HCT116 (cell line): ENCODE measurements around the gene FLOT1. TPM values are rescaled to one million over a fixed set of nuclear protein-coding genes. Genes with fewer than 3 reads are reported as not detected.

ENCODE experiments used
- ATAC-seq: fragments of 200-7000 bp; cut with Tn5 transposase; 2 replicates; pipeline ENCODE4 v1.9.1; 2020; ENCODE audit warnings: mild to moderate bottlenecking, moderate library complexity
- BruUV-seq: library from RNA; stranded (reverse); fragments of 400-500 nt; replicated peaks from 2 replicates; lab custom pipeline; 2021; lab: Mats Ljungman, UMichigan
- CTCF ChIA-PET: fragments of 300-600 bp; sonication (Branson Sonifier 250); formaldehyde crosslinking; loops from one replicate; lab custom pipeline; 2021; ENCODE audit warnings: antibody characterized with exemption; lab: Charles Lee
- POLR2A ChIA-PET: fragments of 300-600, 350-600 bp; sonication (Branson Sonifier 250); formaldehyde crosslinking; loops from one replicate; lab custom pipeline; 2021; ENCODE audit warnings: antibody characterized with exemption; lab: Charles Lee
- RAD21 ChIA-PET, 2 experiments: fragments of 300-600 bp; sonication (Branson Sonifier 250); formaldehyde crosslinking; loops; one replicate each; lab custom pipeline; 2023; ENCODE audit warnings: low total read pairs in 2 of 2; ENCODE audit not compliant: uncharacterized antibody in 2 of 2, unreplicated experiment in 2 of 2, low non-redundant PET in 1 of 2; lab: Charles Lee
- DNase-seq: peaks from one replicate; pipeline ENCODE4 v3.0.0-alpha.2; 2010; ENCODE audit warnings: low read depth, low spot score
- H2AFZ ChIP-seq: fragments of 200-600 bp; shearing (Covaris generic), sonication (generic); 2 replicates; pipeline ENCODE4 v1.6.1; 2017; ENCODE audit warnings: low read depth, mixed run types, mixed read lengths, antibody characterized with exemption, low read length; ENCODE audit not compliant: poor library complexity, severe bottlenecking
- H3K27ac ChIP-seq: 2 replicates; pipeline ENCODE4 v1.5.1; 2012; ENCODE audit warnings: low read depth, low read length
- H3K27me3 ChIP-seq: fragments of 200-600 bp; sonication (generic); 2 replicates; pipeline ENCODE4 v1.6.1; 2016; ENCODE audit warnings: mixed run types, low read length, mixed read lengths; ENCODE audit not compliant: insufficient read depth
- H3K36me3 ChIP-seq, 2 experiments: fragments of 200-500 bp in 1 of 2; fragments of 200-600 bp in 1 of 2; sonication (Bioruptor generic) in 1 of 2; sonication (generic) in 1 of 2; 2 replicates each; pipeline versions ENCODE4 v1.5.1 to v1.6.1; 2014 to 2016; ENCODE audit warnings: low read length in 2 of 2, inconsistent platforms in 1 of 2, mixed read lengths in 1 of 2, mixed run types in 1 of 2; ENCODE audit not compliant: insufficient read depth in 2 of 2, control insufficient read depth in 1 of 2
- H3K4me1 ChIP-seq, 2 experiments: fragments of 200-600 bp in 1 of 2; sonication (generic) in 1 of 2; 2 replicates each; pipeline versions ENCODE4 v1.5.1 to v1.6.1; 2012 to 2017; ENCODE audit warnings: low read length in 2 of 2, inconsistent platforms in 1 of 2, mild to moderate bottlenecking in 1 of 2, mixed read lengths in 1 of 2, mixed run types in 1 of 2, moderate library complexity in 1 of 2; ENCODE audit not compliant: insufficient read depth in 2 of 2, control insufficient read depth in 1 of 2
- H3K4me2 ChIP-seq: fragments of 200-600 bp; sonication (generic); 2 replicates; pipeline ENCODE4 v1.6.1; 2017; ENCODE audit warnings: mixed run types, low read length, mixed read lengths
- H3K4me3 ChIP-seq, 2 experiments: fragments of 200-600 bp in 1 of 2; sonication (generic) in 1 of 2; replicated peaks in 1 of 2; 2 replicates each; pipeline ENCODE4 v1.5.1; 2011 to 2016; ENCODE audit warnings: low read length in 2 of 2, control low read depth in 1 of 2, low read depth in 1 of 2, mild to moderate bottlenecking in 1 of 2, mixed read lengths in 1 of 2, mixed run types in 1 of 2
- H3K79me2 ChIP-seq: fragments of 200-600 bp; sonication (generic); 2 replicates; pipeline ENCODE4 v1.6.1; 2017; ENCODE audit warnings: mild to moderate bottlenecking, mixed run types, low read length, moderate library complexity, mixed read lengths; ENCODE audit not compliant: insufficient read depth
- H3K9ac ChIP-seq: fragments of 200-600 bp; sonication (generic); 2 replicates; pipeline ENCODE4 v1.6.1; 2016; ENCODE audit warnings: low read length, mixed read lengths
- H3K9me2 ChIP-seq: fragments of 200-600 bp; sonication (generic), shearing (Covaris generic); 2 replicates; pipeline ENCODE4 v1.6.1; 2017; ENCODE audit warnings: mixed run types, mild to moderate bottlenecking, moderate library complexity; ENCODE audit not compliant: insufficient read depth
- H3K9me3 ChIP-seq, 2 experiments: fragments of 200-500 bp in 1 of 2; fragments of 200-600 bp in 1 of 2; sonication (Bioruptor generic) in 1 of 2; sonication (generic) in 1 of 2; 2 replicates each; pipeline ENCODE4 v1.6.1; 2014 to 2017; ENCODE audit warnings: low read length in 2 of 2, mixed read lengths in 2 of 2, inconsistent platforms in 1 of 2, low read depth in 1 of 2, mild to moderate bottlenecking in 1 of 2, mixed run types in 1 of 2, moderate library complexity in 1 of 2; ENCODE audit not compliant: control insufficient read depth in 1 of 2, insufficient read depth in 1 of 2
- H4K20me1 ChIP-seq: fragments of 200-600 bp; sonication (generic), shearing (Covaris generic); 2 replicates; pipeline ENCODE4 v1.6.1; 2017; ENCODE audit warnings: mixed run types, mild to moderate bottlenecking, moderate library complexity; ENCODE audit not compliant: insufficient read depth
- ATF3 ChIP-seq: IDR thresholded peaks from 2 replicates; pipeline ENCODE4 v1.6.1; 2012
- CBX3 ChIP-seq: IDR thresholded peaks from 2 replicates; pipeline ENCODE4 v1.6.1; 2012; ENCODE audit warnings: low read depth
- CEBPB ChIP-seq: IDR thresholded peaks from 2 replicates; pipeline ENCODE4 v1.6.1; 2012; ENCODE audit warnings: low read depth
- EGR1 ChIP-seq: IDR thresholded peaks from 2 replicates; pipeline ENCODE4 v1.6.1; 2012; ENCODE audit warnings: low read depth
- ELF1 ChIP-seq: IDR thresholded peaks from 2 replicates; pipeline ENCODE4 v1.6.1; 2012; ENCODE audit warnings: low read depth, borderline replicate concordance
- EZH2phosphoT487 ChIP-seq: fragments of 200-600 bp; IDR thresholded peaks from 2 replicates; pipeline ENCODE4 v1.6.1; 2018; ENCODE audit warnings: antibody characterized with exemption, borderline replicate concordance
- MAX ChIP-seq: IDR thresholded peaks from 2 replicates; pipeline ENCODE4 v1.6.1; 2012
- POLR2A ChIP-seq: IDR thresholded peaks from 2 replicates; pipeline ENCODE4 v1.7.0; 2011; ENCODE audit warnings: borderline replicate concordance; ENCODE audit not compliant: insufficient read depth, insufficient read length; ENCODE audit errors: extremely low read depth
- POLR2AphosphoS5 ChIP-seq: IDR thresholded peaks from 2 replicates; pipeline ENCODE4 v1.6.1; 2011; ENCODE audit warnings: mild to moderate bottlenecking, low read depth, low read length, moderate library complexity
- RAD21 ChIP-seq: IDR thresholded peaks from 2 replicates; pipeline ENCODE4 v1.6.1; 2012; ENCODE audit warnings: low read depth, mild to moderate bottlenecking
- REST ChIP-seq: IDR thresholded peaks from 2 replicates; pipeline ENCODE4 v1.6.1; 2012; ENCODE audit warnings: low read depth
- SP1 ChIP-seq: IDR thresholded peaks from 2 replicates; pipeline ENCODE4 v1.6.1; 2012; ENCODE audit warnings: low read depth
- SRF ChIP-seq: IDR thresholded peaks from 2 replicates; pipeline ENCODE4 v1.6.1; 2012; ENCODE audit warnings: low read depth
- TCF7L2 ChIP-seq: IDR thresholded peaks from 2 replicates; pipeline ENCODE4 v1.7.0; 2011; ENCODE audit warnings: borderline replicate concordance, inconsistent platforms; ENCODE audit not compliant: insufficient read depth, insufficient read length; ENCODE audit errors: extremely low read depth
- YY1 ChIP-seq: IDR thresholded peaks from 2 replicates; pipeline ENCODE4 v1.6.1; 2011; ENCODE audit warnings: low read length, low read depth, moderate library complexity, mild to moderate bottlenecking; ENCODE audit not compliant: insufficient replicate concordance; ENCODE audit errors: extremely low read depth
- ZFX ChIP-seq: fragments of 450-650 bp; IDR thresholded peaks from 2 replicates; pipeline ENCODE4 v1.6.1; 2017
- ZNF274 ChIP-seq: fragments of 200-500 bp; sonication (Bioruptor generic); IDR thresholded peaks from 2 replicates; pipeline ENCODE4 v1.6.1; 2014; ENCODE audit warnings: mild to moderate bottlenecking, low read depth, low read length, inconsistent platforms
- intact Hi-C: fragments of 100-400 bp; cut with micrococcal nuclease; formaldehyde crosslinking; loops from 2 replicates; pipeline ENCODE4 v1.10.0; 2022
- total RNA-seq: library from RNA; stranded (reverse); gene quantifications from one replicate; pipeline ENCODE4 v1.2.1, GENCODE V29; 2021; ENCODE audit not compliant: unreplicated experiment
- TF ChIP-seq, protein P1 (sequence below): IDR thresholded peaks from 2 replicates; pipeline ENCODE4 v1.6.1; 2011; ENCODE audit warnings: mild to moderate bottlenecking, low read length, moderate library complexity; ENCODE audit not compliant: insufficient replicate concordance; ENCODE audit errors: extremely low read depth

The FLOT1 gene
- total RNA-seq, 1 experiment from 2014 or later: 117 TPM

DNA sequence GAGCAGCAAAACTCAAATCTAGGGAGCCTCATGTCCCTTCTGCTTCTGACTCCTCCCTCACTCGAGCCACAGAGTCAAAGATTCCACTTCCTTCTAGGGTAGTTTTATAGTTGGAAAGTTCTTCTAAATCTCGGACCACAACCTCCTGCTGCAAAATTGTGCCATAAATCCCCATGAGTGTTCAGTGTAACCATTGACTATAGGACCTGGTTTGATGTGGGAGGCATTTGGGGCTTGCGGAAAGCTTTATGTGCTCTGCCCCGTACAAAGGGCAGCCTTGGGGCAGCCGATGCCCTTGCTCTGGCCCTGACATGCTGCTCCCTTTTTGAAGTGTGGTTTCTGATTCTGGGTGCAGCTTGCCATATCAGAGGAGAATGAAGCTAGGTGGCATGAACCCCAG, 45.5 kb upstream of the FLOT1 start:
- no peaks in the 10 kb centered on the region for H4K20me1 ChIP-seq
- RAD21 ChIA-PET: no interaction called here
- TF ChIP-seq SRF (no peak), RAD21 (no peak), EZH2phosphoT487 (no peak), ELF1 (no peak), MAX (no peak), ZFX (no peak), CEBPB (no peak), POLR2AphosphoS5 (no peak), EGR1 (no peak), CBX3 (no peak), TCF7L2 (no peak), YY1 (no peak), ATF3 (no peak), POLR2A (no peak), SP1 (no peak), REST (no peak), ZNF274 (no peak)
- TF ChIP-seq, protein P1, sequence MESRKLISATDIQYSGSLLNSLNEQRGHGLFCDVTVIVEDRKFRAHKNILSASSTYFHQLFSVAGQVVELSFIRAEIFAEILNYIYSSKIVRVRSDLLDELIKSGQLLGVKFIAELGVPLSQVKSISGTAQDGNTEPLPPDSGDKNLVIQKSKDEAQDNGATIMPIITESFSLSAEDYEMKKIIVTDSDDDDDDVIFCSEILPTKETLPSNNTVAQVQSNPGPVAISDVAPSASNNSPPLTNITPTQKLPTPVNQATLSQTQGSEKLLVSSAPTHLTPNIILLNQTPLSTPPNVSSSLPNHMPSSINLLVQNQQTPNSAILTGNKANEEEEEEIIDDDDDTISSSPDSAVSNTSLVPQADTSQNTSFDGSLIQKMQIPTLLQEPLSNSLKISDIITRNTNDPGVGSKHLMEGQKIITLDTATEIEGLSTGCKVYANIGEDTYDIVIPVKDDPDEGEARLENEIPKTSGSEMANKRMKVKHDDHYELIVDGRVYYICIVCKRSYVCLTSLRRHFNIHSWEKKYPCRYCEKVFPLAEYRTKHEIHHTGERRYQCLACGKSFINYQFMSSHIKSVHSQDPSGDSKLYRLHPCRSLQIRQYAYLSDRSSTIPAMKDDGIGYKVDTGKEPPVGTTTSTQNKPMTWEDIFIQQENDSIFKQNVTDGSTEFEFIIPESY: no peak
- no peaks in the 10 kb centered on the region for H3K27me3 ChIP-seq
- no peak overlapping the region; the same call in 1 of the 2 replicates for H3K27ac ChIP-seq
- ATAC-seq (no peak), DNase-seq (no peak)
- H3K9ac ChIP-seq: peak overlapping the region; percentile 15; the same call in 1 of the 2 replicates
- no peak overlapping the region for H2AFZ ChIP-seq
- CTCF ChIA-PET: no interaction called here
- peak overlapping the region; percentile 18 for H3K4me2 ChIP-seq
- no peaks in the 10 kb centered on the region for H3K79me2 ChIP-seq
- H3K4me1 ChIP-seq: peaks cover 54 to 82% of the 10 kb centered on the region in 2 experiments
- BruUV-seq: no TSS peak
- no peaks in the 10 kb centered on the region for H3K36me3 ChIP-seq
- no peak overlapping the region for H3K4me3 ChIP-seq
- no peaks in the 10 kb centered on the region for H3K9me3 ChIP-seq
- POLR2A ChIA-PET: interaction anchor here (0.7 to 30.6 kb wide), 10 partner anchors 9 to 42 kb away, joined by 3 to 680 read pairs (median 6); partner anchors contain the start of genes FLOT1 and IER3
- H3K9me2 ChIP-seq: no peaks in the 10 kb centered on the region
- intact Hi-C loops: no loop called here
